ENCODE results near the gene CUL9. TPM values are rescaled to one million over a fixed set of nuclear protein-coding genes. Genes with fewer than 3 reads are reported as not detected.

Gene CUL9
- total RNA-seq, 1 donor from 2014 or later, result 57.0 TPM

- no peak overlapping the region for H3K27ac Mint-ChIP-seq
- peaks cover 16% of the 10 kb centered on the region for H3K4me1 Mint-ChIP-seq (ENCODE audit: low read depth)
- H3K4me3 Mint-ChIP-seq (ENCODE audit: low read depth), result no peak overlapping the region
- TF ChIP-seq, protein P1, sequence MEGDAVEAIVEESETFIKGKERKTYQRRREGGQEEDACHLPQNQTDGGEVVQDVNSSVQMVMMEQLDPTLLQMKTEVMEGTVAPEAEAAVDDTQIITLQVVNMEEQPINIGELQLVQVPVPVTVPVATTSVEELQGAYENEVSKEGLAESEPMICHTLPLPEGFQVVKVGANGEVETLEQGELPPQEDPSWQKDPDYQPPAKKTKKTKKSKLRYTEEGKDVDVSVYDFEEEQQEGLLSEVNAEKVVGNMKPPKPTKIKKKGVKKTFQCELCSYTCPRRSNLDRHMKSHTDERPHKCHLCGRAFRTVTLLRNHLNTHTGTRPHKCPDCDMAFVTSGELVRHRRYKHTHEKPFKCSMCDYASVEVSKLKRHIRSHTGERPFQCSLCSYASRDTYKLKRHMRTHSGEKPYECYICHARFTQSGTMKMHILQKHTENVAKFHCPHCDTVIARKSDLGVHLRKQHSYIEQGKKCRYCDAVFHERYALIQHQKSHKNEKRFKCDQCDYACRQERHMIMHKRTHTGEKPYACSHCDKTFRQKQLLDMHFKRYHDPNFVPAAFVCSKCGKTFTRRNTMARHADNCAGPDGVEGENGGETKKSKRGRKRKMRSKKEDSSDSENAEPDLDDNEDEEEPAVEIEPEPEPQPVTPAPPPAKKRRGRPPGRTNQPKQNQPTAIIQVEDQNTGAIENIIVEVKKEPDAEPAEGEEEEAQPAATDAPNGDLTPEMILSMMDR (IDR thresholded peaks at IDR 0.05; ENCODE audit: unreplicated experiment), result no peak
- H3K27me3 Mint-ChIP-seq, result no peaks in the 10 kb centered on the region
- peaks cover 11% of the 10 kb centered on the region for H3K36me3 Mint-ChIP-seq (ENCODE audit: insufficient read depth)
- no peak for DNase-seq (ENCODE audit: low spot score, unreplicated experiment)
- H3K9me3 Mint-ChIP-seq (ENCODE audit: low read depth), result no peaks in the 10 kb centered on the region
Measured at GRCh38 chr6:43184268-43184985, 2.4 kb downstream of the CUL9 start.

DNA sequence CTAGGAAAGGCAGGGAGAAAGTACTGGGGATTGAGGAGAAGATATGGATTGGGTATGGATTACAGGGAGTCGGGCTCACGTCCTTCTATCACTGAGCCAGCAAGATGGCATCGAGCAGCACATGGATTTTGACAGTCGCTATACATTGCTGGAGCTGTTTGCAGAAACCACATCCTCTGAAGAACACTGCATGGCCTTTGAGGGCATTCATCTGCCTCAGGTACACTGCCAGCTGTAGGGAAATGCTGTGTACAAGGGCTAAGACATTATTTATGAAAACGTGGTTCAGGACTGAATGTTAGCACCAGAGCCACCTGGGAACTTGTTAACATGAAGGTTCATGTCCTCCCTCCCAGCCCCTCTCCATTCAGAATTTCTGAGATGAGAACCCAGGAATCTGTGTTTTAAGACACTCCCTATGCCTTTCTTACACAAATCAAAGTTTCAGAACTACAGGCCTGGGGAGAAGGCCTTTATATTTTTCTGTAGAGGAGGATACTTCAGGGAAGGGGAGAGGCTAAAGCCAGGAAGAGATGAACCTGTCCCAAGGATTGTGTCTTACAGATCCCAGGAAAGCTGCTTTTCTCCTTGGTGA is 3.5 kb downstream of the CUL9 start:
- no peak for DNase-seq (ENCODE audit: low spot score, unreplicated experiment)
- H3K9me3 Mint-ChIP-seq (ENCODE audit: low read depth), result no peaks in the 10 kb centered on the region
- no peak overlapping the region for H3K4me3 Mint-ChIP-seq (ENCODE audit: low read depth)
- peaks cover 11% of the 10 kb centered on the region for H3K36me3 Mint-ChIP-seq (ENCODE audit: insufficient read depth)
- H3K27me3 Mint-ChIP-seq, result no peaks in the 10 kb centered on the region
- TF ChIP-seq, protein P1 (IDR thresholded peaks at IDR 0.05; ENCODE audit: unreplicated experiment), result no peak
- H3K4me1 Mint-ChIP-seq (ENCODE audit: low read depth), result peaks cover 16% of the 10 kb centered on the region
- no peak overlapping the region for H3K27ac Mint-ChIP-seq

DNA sequence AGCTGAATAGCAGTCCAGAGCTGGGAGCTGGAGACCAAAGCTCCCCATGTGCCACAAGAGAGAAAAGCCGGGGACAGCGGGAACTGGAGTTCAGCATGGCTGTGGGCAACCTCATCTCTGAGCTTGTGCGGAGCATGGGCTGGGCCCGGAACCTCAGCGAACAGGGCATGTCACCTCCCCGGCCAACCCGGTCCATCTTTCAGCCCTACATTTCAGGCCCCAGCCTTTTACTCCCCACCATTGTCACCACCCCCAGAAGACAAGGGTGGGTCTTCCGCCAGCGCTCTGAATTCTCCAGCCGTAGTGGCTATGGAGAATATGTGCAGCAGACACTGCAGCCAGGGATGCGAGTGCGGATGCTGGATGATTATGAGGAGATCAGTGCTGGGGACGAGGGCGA is 4.0 kb downstream of the CUL9 start:
- H3K4me1 Mint-ChIP-seq (ENCODE audit: low read depth), result peaks cover 15% of the 10 kb centered on the region
- H3K9me3 Mint-ChIP-seq (ENCODE audit: low read depth), result no peaks in the 10 kb centered on the region
- peaks cover 11% of the 10 kb centered on the region for H3K36me3 Mint-ChIP-seq (ENCODE audit: insufficient read depth)
- DNase-seq (ENCODE audit: low spot score, unreplicated experiment), result no peak
- TF ChIP-seq, protein P1 (IDR thresholded peaks at IDR 0.05; ENCODE audit: unreplicated experiment), result no peak
- H3K27me3 Mint-ChIP-seq, result no peaks in the 10 kb centered on the region
- H3K4me3 Mint-ChIP-seq (ENCODE audit: low read depth), result no peak overlapping the region
- no peak overlapping the region for H3K27ac Mint-ChIP-seq

GRCh38 chr6:43186706-43187105 is 4.7 kb downstream of the CUL9 start:
- Mint-ChIP-seq H3K27ac (no peak overlapping the region), H3K4me1 (ENCODE audit: low read depth) (peaks cover 10% of the 10 kb centered on the region), H3K4me3 (ENCODE audit: low read depth) (no peak overlapping the region)

GRCh38 chr6:43187821-43188220 is 5.8 kb downstream of the CUL9 start:
- DNase-seq (ENCODE audit: low spot score, unreplicated experiment), result no peak
- H3K4me3 Mint-ChIP-seq (ENCODE audit: low read depth), result no peak overlapping the region
- H3K4me1 Mint-ChIP-seq (ENCODE audit: low read depth), result peaks cover 5% of the 10 kb centered on the region
- no peak overlapping the region for H3K27ac Mint-ChIP-seq
- no peaks in the 10 kb centered on the region for H3K9me3 Mint-ChIP-seq (ENCODE audit: low read depth)
- peaks cover 13% of the 10 kb centered on the region for H3K36me3 Mint-ChIP-seq (ENCODE audit: insufficient read depth)
- TF ChIP-seq, protein P1 (IDR thresholded peaks at IDR 0.05; ENCODE audit: unreplicated experiment), result no peak
- no peaks in the 10 kb centered on the region for H3K27me3 Mint-ChIP-seq

More at GRCh38 chr6:43186706-43187105, 4.7 kb downstream of the CUL9 start:
- TF ChIP-seq, protein P1 (IDR thresholded peaks at IDR 0.05; ENCODE audit: unreplicated experiment), result no peak
- Mint-ChIP-seq H3K9me3 (ENCODE audit: low read depth) (no peaks in the 10 kb centered on the region), H3K27me3 (no peaks in the 10 kb centered on the region), H3K36me3 (ENCODE audit: insufficient read depth) (peaks cover 11% of the 10 kb centered on the region)
- DNase-seq (ENCODE audit: low spot score, unreplicated experiment), result no peak

Data from progenitor cell of endocrine pancreas (in vitro differentiated cells).